ENCODE results near the gene RERE.

The RERE gene

DNA sequence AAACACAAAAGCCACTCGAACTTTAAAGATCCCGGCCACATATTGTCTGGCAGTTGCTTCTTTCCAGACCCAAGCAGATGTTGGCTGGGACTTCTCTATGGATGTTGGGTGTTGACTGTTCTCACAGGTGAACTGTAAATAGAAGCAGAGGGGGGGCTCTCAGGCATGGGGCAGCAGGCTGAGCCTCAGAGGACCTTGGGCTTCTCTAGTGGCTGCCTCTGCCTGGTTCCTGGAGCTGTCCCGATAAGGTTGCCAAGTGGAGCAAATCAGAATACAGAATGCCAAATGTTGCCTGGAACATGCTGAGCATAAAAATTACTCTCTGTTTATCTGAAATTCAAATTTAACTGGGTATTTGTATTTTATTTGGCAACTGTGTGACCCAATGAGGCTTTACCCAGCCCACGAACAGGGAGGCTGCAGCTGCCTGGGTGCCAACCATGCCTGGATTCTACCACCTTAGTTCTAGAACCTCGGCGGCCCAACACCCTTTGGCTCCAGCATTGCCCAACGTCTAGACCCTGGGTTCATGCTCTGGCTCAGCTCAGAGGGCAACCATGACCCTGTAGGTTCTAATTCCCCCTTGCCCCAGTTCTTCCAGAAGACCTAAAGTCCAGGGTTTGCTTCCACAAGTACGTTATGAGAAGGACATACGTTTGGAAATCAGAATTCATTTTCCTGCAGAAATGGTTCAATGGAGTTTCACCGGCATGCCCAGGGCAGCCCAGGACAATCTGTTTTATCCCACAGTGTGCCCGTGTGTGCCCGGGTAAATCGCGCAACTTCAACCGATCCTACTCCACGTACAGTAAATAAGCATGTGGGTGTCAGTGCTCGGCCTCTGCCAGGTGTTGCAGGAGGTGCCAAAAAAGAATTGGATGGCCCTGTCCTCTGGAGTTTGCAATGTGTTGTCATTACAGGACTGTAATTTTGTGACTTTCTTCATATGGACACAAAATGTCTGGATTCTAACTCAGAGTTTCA is 504.9 kb downstream of the RERE start:
- no peak for DNase-seq

DNA sequence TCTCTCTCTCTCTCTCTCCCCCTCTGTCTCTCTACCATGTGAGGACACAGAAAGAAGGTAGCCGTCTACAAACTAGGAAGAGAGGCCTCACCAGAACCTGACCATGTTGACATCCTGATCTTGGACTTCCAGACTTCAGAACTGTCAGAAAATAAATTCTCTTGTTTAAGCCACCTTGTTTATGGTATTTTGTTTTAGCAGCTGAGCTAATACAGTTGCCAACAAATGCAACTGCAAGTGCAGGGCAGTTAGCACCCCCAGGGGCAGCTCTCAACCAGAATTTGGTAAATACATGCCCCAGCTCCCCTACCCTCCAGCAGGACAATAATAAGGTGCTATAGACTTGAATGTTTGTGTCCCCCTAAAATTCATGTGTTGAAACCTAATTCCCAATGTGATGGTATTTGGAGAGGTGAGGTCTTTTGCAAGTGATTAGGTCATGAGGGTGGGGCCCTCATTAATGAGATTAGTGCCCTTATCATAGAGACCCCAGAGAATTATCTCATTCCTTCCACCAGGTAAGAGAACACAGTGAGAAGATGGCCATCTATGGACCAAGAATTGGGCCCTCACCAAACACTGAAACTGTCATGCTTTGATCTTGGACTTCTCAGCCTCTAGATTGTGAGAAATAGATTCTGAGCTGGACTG is 506.2 kb downstream of the RERE start:
- no peak for DNase-seq

GRCh38 chr1:8307628-8308027 is 509.8 kb downstream of the RERE start:
- DNase-seq = no peak

DNA sequence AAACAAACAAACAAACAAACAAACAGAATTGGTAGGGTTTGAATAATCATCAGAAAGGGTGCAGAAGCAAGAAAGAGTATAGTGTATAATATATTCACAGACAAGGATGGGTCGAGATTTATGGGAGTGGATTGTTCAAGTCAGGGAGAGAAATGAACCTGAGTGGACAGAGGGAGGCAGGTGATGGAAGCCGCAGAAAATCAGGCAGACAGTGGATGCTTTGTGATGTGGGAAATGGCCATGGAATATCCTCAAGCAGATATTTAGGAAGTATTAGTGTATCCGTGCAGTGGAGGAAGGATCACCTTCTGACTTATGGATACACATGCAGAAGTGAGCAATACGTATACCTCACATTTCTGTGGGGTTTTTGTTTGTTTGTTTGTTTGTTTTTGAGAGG is 513.6 kb downstream of the RERE start:
- no peak for DNase-seq

GRCh38 chr1:8303141-8303540 is 514.3 kb downstream of the RERE start:
- DNase-seq = no peak

Measured in effector CD4-positive, alpha-beta T cell (primary cell).